Liver (tissue), 9 donors: ENCODE measurements around the gene CLGN. TPM values are rescaled to one million over a fixed set of nuclear protein-coding genes. Genes with fewer than 3 reads are reported as not detected.
"Not testable (repeated sequence)": the region's sequence is repeated elsewhere in the genome, so short reads cannot be mapped to it uniquely, and the experiment has no call there.

Experiments
- DNase-seq: peaks from one replicate; pipeline ENCODE4 v3.0.0-alpha.2; 2017; ENCODE audit warnings: low spot score
- H3K27ac ChIP-seq, 2 donors: one replicate each; pipeline ENCODE4 v1.7.0; 2013; ENCODE audit warnings: inconsistent platforms in 2 of 2, low read length in 2 of 2, control low read depth in 1 of 2, low read depth in 1 of 2, mild to moderate bottlenecking in 1 of 2
- H3K27me3 ChIP-seq, 4 donors: one replicate each; pipeline versions ENCODE4 v1.6.1 to v1.7.0; 2013; ENCODE audit warnings: low read length in 3 of 4, inconsistent platforms in 1 of 4, mild to moderate bottlenecking in 1 of 4, moderate library complexity in 1 of 4; ENCODE audit not compliant: control insufficient read depth in 4 of 4, insufficient read depth in 4 of 4
- H3K36me3 ChIP-seq, 4 donors: one replicate each; pipeline versions ENCODE4 v1.6.1 to v1.7.0; 2013; ENCODE audit warnings: low read length in 3 of 4, mild to moderate bottlenecking in 3 of 4, low read depth in 1 of 4, moderate library complexity in 1 of 4; ENCODE audit not compliant: control insufficient read depth in 4 of 4, insufficient read depth in 3 of 4
- H3K4me1 ChIP-seq, 4 donors: one replicate each; pipeline versions ENCODE4 v1.6.1 to v1.7.0; 2013; ENCODE audit warnings: low read length in 3 of 4, mild to moderate bottlenecking in 3 of 4, moderate library complexity in 1 of 4; ENCODE audit not compliant: control insufficient read depth in 4 of 4, insufficient read depth in 4 of 4
- H3K4me3 ChIP-seq, 3 donors: one replicate each; pipeline versions ENCODE4 v1.6.1 to v1.7.0; 2013; ENCODE audit warnings: low read length in 3 of 3, control low read depth in 1 of 3, low read depth in 1 of 3, mild to moderate bottlenecking in 1 of 3
- H3K9ac ChIP-seq, 2 donors: one replicate each; pipeline ENCODE4 v1.7.0; 2013; ENCODE audit warnings: low read length in 2 of 2, mild to moderate bottlenecking in 2 of 2, moderate library complexity in 2 of 2, control low read depth in 1 of 2, low read depth in 1 of 2
- H3K9me3 ChIP-seq, 4 donors: one replicate each; pipeline versions ENCODE4 v1.6.1 to v1.7.0; 2013; ENCODE audit warnings: low read length in 3 of 4; ENCODE audit not compliant: control insufficient read depth in 4 of 4
- CTCF ChIP-seq: fragments of 150-350 bp; IDR thresholded peaks from 2 replicates; pipeline ENCODE4 v1.5.1; 2017; ENCODE audit warnings: improper control_type of control experiment, low read depth, low read length; ENCODE audit not compliant: missing input control
- FOXA2 ChIP-seq: IDR thresholded peaks from 2 replicates; pipeline ENCODE4 v1.6.1; 2016; ENCODE audit warnings: antibody characterized with exemption
- GABPA ChIP-seq, 2 donors: IDR thresholded peaks in 1 of 2; conservative IDR thresholded peaks in 1 of 2; 2 replicates each; pipeline ENCODE4 v1.6.1; 2016; ENCODE audit warnings: antibody characterized with exemption in 2 of 2, mild to moderate bottlenecking in 1 of 2, moderate library complexity in 1 of 2
- HNF4G ChIP-seq: IDR thresholded peaks from 2 replicates; pipeline ENCODE4 v1.6.1; 2016; ENCODE audit warnings: antibody characterized with exemption
- RAD21 ChIP-seq, 2 donors: IDR thresholded peaks; 2 replicates each; pipeline ENCODE4 v1.6.1; 2016; ENCODE audit warnings: antibody characterized with exemption in 2 of 2, mild to moderate bottlenecking in 2 of 2
- RXRA ChIP-seq, 2 donors: IDR thresholded peaks; 2 replicates each; pipeline ENCODE4 v1.6.1; 2017 to 2018; ENCODE audit warnings: antibody characterized with exemption in 2 of 2, mild to moderate bottlenecking in 1 of 2
- WGBS: extraction: QIAGEN DNeasy Blood & Tissue Kit; methylation state at CpG from one replicate; pipeline ENCODE4 v1.1.7; 2013; 5-methylcytosine and 5-hydroxymethylcytosine counted together
- polyA plus RNA-seq, 2 donors: library from polyadenylated mRNA; stranded (reverse) in 1 of 2; unstranded in 1 of 2; fragments of 200-250 nt in 1 of 2; fragments of >200 nt in 1 of 2; fragmentation: Nextera tagmentation in 1 of 2; extraction: Ambion mirVana in 1 of 2; gene quantifications; one replicate each; pipeline versions ENCODE4 v1.2.1 to v1.2.3, GENCODE V29; 2013 to 2015
- total RNA-seq, 2 donors: library from RNA; depleted of rRNA; stranded (reverse); fragments of >200 nt; gene quantifications; one replicate each; pipeline ENCODE4 v1.2.3, GENCODE V29; 2014
- TF ChIP-seq, protein P1 (sequence below): IDR thresholded peaks from 2 replicates; pipeline ENCODE4 v1.6.1; 2016; ENCODE audit warnings: antibody characterized with exemption
- TF ChIP-seq, protein P2 (sequence below): IDR thresholded peaks from 2 replicates; pipeline ENCODE4 v1.6.1; 2016; ENCODE audit warnings: antibody characterized with exemption
- donor health status: healthy.
- donor health status: healthy.
- donor health status: healthy.
- donor health status: healthy.
- donor health status: healthy.

Gene CLGN
- total and polyA plus RNA-seq, 4 donors, result 1.0 to 8.2 (median 5.0) TPM

- not testable (repeated sequence) for H3K4me3 ChIP-seq, H3K27ac ChIP-seq, H3K36me3 ChIP-seq, H3K9me3 ChIP-seq, H3K27me3 ChIP-seq, H3K9ac ChIP-seq, DNase-seq, H3K4me1 ChIP-seq
- WGBS, result 93% methylated on average over 31 of the region's 32 CpGs
Observed at GRCh38 chr4:140413130-140413969, 14.1 kb downstream of the CLGN start.

- DNase-seq, result no peak
Observed at GRCh38 chr4:140408974-140409373, 18.5 kb downstream of the CLGN start.

DNA sequence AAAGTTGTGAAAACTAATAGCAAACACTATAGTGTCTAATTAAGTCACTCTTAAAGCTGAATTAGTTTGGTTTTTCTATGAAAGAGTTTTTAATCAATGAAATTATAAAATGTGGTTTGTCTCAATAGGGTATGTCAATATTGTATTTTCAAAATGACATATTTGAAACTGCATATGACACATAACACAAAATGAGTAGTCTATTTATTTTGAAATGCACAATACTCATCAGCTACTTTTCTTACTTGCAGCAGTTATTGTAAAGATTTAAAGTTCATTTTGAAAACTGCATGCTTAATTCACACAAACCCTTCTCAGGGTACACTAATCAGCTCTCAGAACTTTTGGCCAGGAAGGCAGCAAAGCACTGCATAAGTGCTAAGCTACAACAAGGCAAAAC is 21.2 kb downstream of the CLGN start:
- Histone ChIP-seq H3K27me3 (no peaks in the 10 kb centered on the region), H3K27ac (no peak overlapping the region), H3K4me3 (no peak overlapping the region), H3K4me1 (no peaks in the 10 kb centered on the region), H3K9ac (no peak overlapping the region), H3K9me3 (no peaks in the 10 kb centered on the region), H3K36me3 (no peaks in the 10 kb centered on the region)
- DNase-seq, result no peak
- TF ChIP-seq HNF4G, result no peak
- no peak for TF ChIP-seq CTCF

More at GRCh38 chr4:140408974-140409373, 18.5 kb downstream of the CLGN start:
- 100% methylated on average over 1 of the region's 1 CpG for WGBS
- Histone ChIP-seq H3K4me3 (no peak overlapping the region), H3K4me1 (no peaks in the 10 kb centered on the region), H3K27ac (no peak overlapping the region), H3K9ac (no peak overlapping the region), H3K9me3 (no peaks in the 10 kb centered on the region), H3K36me3 (no peaks in the 10 kb centered on the region), H3K27me3 (no peaks in the 10 kb centered on the region)
- no peak for TF ChIP-seq FOXA2
- TF ChIP-seq, protein P1, sequence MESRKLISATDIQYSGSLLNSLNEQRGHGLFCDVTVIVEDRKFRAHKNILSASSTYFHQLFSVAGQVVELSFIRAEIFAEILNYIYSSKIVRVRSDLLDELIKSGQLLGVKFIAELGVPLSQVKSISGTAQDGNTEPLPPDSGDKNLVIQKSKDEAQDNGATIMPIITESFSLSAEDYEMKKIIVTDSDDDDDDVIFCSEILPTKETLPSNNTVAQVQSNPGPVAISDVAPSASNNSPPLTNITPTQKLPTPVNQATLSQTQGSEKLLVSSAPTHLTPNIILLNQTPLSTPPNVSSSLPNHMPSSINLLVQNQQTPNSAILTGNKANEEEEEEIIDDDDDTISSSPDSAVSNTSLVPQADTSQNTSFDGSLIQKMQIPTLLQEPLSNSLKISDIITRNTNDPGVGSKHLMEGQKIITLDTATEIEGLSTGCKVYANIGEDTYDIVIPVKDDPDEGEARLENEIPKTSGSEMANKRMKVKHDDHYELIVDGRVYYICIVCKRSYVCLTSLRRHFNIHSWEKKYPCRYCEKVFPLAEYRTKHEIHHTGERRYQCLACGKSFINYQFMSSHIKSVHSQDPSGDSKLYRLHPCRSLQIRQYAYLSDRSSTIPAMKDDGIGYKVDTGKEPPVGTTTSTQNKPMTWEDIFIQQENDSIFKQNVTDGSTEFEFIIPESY, result no peak

- H3K9ac ChIP-seq, result no peak overlapping the region
- no peak for DNase-seq
- WGBS, result 78% methylated on average over 2 of the region's 2 CpGs
- no peaks in the 10 kb centered on the region for H3K4me1 ChIP-seq
- no peak overlapping the region for H3K4me3 ChIP-seq
- no peak for TF ChIP-seq RXRA (IDR thresholded peaks at IDR 0.05)
- TF ChIP-seq, protein P2, sequence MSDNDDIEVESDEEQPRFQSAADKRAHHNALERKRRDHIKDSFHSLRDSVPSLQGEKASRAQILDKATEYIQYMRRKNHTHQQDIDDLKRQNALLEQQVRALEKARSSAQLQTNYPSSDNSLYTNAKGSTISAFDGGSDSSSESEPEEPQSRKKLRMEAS, result no peak
- no peak for TF ChIP-seq RAD21 (IDR thresholded peaks at IDR 0.05)
- no peak for TF ChIP-seq GABPA (IDR thresholded peaks at IDR 0.05 in 1 of 2, conservative IDR thresholded peaks at IDR 0.05 in 1 of 2)
- H3K36me3 ChIP-seq, result no peaks in the 10 kb centered on the region
- no peak overlapping the region for H3K27ac ChIP-seq
- H3K9me3 ChIP-seq, result no peaks in the 10 kb centered on the region
- H3K27me3 ChIP-seq, result no peaks in the 10 kb centered on the region
Observed at GRCh38 chr4:140400111-140400510, 27.3 kb downstream of the CLGN start.
